Fibroblast of mammary gland (primary cell): Measurements from ENCODE around the gene INPP4B.
A peak's percentile ranks its signal among the peaks of the same experiment; 100 is the strongest.

Source experiments
- DNase-seq: peaks from one replicate; pipeline ENCODE4 v3.0.0-alpha.2; 2010; ENCODE audit warnings: low read depth
- H3K4me3 ChIP-seq: 2 replicates; pipeline ENCODE4 v1.5.1; 2011; ENCODE audit warnings: low read depth, mild to moderate bottlenecking, low read length, moderate library complexity; ENCODE audit not compliant: control insufficient read depth
- TF ChIP-seq, protein P1 (sequence below): conservative IDR thresholded peaks from 2 replicates; pipeline ENCODE4 v1.5.1; 2011; ENCODE audit warnings: low read depth, low read length, inconsistent platforms; ENCODE audit not compliant: control insufficient read depth, insufficient read depth

Gene INPP4B

DNA sequence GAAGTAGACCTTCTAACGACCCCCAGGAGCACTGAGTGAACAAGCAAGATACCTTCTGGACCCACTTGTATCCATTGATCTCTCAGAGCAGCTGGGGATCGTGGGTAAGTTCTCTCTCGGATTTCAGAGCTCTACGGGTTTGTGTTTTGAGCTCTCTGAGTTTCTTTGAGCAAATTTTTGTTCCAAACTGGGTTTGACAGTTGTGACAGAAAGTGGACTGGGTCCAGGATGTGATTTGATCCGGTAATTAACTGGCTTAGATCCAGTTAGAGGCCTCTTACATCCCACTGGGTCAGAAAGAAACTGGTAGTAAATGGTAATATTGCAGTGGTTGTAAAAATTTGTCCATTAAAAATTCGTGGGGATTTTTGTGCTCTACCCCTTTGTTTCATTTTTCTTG is 459.2 kb downstream of the INPP4B start:
- no peak overlapping the region for H3K4me3 ChIP-seq
- no peak for DNase-seq
- TF ChIP-seq, protein P1, sequence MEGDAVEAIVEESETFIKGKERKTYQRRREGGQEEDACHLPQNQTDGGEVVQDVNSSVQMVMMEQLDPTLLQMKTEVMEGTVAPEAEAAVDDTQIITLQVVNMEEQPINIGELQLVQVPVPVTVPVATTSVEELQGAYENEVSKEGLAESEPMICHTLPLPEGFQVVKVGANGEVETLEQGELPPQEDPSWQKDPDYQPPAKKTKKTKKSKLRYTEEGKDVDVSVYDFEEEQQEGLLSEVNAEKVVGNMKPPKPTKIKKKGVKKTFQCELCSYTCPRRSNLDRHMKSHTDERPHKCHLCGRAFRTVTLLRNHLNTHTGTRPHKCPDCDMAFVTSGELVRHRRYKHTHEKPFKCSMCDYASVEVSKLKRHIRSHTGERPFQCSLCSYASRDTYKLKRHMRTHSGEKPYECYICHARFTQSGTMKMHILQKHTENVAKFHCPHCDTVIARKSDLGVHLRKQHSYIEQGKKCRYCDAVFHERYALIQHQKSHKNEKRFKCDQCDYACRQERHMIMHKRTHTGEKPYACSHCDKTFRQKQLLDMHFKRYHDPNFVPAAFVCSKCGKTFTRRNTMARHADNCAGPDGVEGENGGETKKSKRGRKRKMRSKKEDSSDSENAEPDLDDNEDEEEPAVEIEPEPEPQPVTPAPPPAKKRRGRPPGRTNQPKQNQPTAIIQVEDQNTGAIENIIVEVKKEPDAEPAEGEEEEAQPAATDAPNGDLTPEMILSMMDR, result no peak

DNA sequence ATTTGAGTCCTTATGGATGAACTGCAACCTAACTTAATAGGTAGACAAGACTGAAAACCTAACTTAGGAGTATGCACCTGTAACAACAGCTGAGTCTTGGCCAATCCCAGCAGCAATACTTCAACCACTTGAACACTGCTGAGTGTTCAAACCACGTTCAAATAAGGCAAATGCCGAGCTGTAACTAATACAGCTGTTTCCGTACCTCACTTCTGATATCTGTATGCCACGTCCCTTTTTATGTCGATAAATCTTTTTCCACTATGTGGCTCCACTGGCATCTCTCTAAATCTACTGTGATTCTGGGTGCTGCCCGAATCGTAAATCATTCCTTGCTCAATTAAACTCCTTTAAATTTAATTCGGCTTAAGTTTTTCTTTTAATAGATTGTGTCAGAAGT is 459.7 kb downstream of the INPP4B start:
- TF ChIP-seq, protein P1, result no peak
- no peak overlapping the region for H3K4me3 ChIP-seq
- DNase-seq, result no peak

DNA sequence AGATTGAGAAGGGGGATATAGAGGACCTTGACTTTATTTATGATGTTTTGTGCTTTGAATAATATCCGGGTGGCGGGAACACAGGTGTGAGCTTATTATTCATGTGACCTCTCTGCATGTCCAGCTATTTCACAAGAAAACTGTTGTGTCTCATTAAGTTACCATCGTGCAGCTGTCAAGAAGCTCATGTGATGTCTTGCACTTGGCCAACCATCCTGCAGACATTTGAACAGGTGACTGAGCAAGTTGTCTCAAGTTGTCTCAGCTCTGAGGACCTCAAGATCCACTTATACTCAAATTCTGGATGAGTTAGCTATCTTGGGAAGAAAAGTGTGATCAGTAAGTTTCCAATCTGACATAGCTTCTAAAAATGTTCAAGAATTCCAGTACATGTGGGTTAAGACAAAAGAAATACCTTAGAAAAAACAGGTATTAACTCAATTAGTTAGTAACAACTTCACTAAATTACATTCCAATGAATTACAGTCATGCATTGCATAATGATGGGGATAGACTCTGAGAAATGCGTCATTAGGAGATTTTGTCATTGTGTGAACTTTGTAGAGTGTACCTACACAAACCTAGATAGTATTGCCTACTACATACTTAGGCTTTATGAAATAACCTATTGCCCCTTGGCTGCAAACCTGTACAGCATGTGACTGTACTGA is 462.2 kb downstream of the INPP4B start:
- no peak overlapping the region for H3K4me3 ChIP-seq
- TF ChIP-seq, protein P1, result no peak
- DNase-seq, result no peak

DNA sequence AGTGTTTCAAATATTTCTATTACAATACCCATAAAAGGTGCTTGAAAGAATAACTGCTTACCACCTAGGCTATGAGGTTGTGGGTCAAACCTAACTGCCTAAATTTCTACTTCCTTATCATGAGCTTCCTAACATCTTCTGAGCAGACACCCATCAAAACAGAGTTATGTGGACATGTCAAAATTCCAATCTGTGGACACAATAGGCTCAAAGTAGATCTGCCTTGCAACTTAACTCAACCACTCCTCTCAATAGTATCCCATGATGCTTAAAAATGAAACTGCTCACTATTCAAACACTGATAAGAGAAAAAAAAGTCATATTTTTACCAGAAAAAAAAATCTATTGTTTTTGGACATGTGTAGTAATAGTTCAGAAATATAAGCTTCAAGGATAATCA is 462.7 kb downstream of the INPP4B start:
- H3K4me3 ChIP-seq, result no peak overlapping the region
- DNase-seq, result no peak
- TF ChIP-seq, protein P1, result no peak

DNA sequence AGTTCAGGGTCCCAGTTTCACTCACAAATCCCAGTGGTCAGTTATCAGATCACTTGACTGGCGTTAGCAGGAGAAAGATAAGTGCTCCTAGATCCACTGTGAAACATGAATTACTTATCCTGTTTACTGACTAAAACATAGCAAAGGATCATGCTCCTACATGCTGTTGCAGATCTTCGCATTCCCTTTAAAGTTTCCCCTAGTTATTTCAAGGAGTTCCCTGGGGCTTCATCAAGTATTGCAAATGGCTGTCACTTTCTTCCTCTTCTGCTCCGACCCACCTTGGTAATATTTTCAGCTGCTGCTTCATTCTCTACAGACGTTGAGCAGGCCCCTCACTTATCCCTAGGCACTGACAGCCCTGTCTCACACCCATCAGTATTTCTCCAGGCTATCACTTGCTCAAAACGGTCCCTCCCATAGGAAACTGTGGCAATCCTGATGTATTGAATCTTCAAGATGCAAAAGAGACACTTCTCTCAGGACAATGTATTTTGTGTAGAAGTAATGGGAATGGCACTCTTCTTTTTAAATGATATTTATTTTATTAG is 466.0 kb downstream of the INPP4B start:
- TF ChIP-seq, protein P1, result no peak
- no peak overlapping the region for H3K4me3 ChIP-seq

DNA sequence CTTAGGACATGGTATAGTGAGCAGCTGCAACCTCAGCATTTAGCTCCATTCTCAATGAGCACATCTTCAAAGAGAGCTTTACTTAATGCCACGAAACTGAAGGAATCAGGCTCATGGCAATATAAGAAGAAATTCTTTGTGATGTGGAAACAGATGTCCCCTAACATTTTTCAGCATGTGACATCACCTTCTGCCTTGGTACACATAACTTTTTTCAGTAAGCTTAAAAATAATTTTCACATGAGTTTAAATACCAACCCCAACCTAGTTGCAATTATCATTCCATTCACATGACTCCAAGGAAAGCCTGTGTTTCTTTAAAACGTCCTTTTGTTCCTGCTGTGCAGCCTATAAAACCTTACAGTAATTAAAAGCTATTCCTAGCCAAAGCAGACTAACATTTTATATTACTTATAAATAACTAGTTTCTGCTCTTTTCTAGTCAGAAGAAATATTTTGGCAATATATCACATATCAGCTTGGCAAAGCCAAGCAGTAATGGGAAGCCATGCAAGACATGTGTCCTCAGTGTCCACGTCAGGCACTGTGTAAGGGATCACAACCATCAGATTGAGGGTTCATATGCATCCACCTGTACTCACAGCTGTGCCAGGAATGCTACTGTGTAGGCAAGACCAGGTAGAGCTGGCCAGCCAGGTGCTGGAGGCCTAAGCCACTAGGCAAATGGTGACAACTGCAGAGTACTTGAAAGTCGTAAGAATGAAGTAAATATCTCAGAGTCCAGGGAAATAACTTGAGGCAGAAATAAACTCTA is 466.6 kb downstream of the INPP4B start:
- peak; percentile 84 for DNase-seq
- TF ChIP-seq, protein P1, result no peak

More for the DNA sequence above, 466.0 kb downstream of the INPP4B start:
- no peak for DNase-seq

More for the DNA sequence above, 466.6 kb downstream of the INPP4B start:
- no peak overlapping the region for H3K4me3 ChIP-seq
